HEK293 (cell line): Measurements from ENCODE around the gene FBLL1.

Experiments used
- CTCF ChIA-PET: fragments of 350-600 bp; formaldehyde crosslinking; extraction: SDS; loops from one replicate; lab custom pipeline; 2021; ENCODE audit warnings: antibody characterized with exemption; lab: Yijun Ruan, JAX
- POLR2A ChIA-PET: fragments of 300-600 bp; formaldehyde crosslinking; extraction: SDS; loops from one replicate; lab custom pipeline; 2020; ENCODE audit warnings: antibody characterized with exemption, inconsistent platforms; lab: Yijun Ruan, JAX
- H3K27ac ChIP-seq: fragments of 200-500 bp; sonication (Bioruptor generic); 2 replicates; pipeline ENCODE4 v1.5.1; 2014; ENCODE audit warnings: low read depth, low read length, control low read depth, inconsistent platforms; ENCODE audit errors: extremely low read depth
- H3K36me3 ChIP-seq, 2 experiments: fragments of 200-500 bp in 1 of 2; sonication (Bioruptor generic) in 1 of 2; 1 replicate in 1 of 2; 2 replicates in 1 of 2; pipeline ENCODE4 v1.5.1; 2014 to 2017; ENCODE audit warnings: inconsistent platforms in 2 of 2, low read length in 2 of 2; ENCODE audit not compliant: control insufficient read depth in 2 of 2, insufficient read depth in 1 of 2
- H3K4me1 ChIP-seq: fragments of 200-500 bp; sonication (Bioruptor generic); 2 replicates; pipeline ENCODE4 v1.5.1; 2014; ENCODE audit warnings: mild to moderate bottlenecking, low read length, inconsistent platforms; ENCODE audit not compliant: control insufficient read depth, insufficient read depth
- H3K4me3 ChIP-seq: 2 replicates; pipeline ENCODE4 v1.5.1; 2011; ENCODE audit warnings: low read depth, mild to moderate bottlenecking, control low read depth, low read length, moderate library complexity
- H3K9me3 ChIP-seq: fragments of 200-500 bp; sonication (Bioruptor generic); 2 replicates; pipeline ENCODE4 v1.5.1; 2014; ENCODE audit warnings: low read depth, low read length, inconsistent platforms; ENCODE audit not compliant: control insufficient read depth, insufficient read depth
- BCL11B ChIP-seq: fragments of 450-650 bp; formaldehyde crosslinking; IDR thresholded peaks from 2 replicates; pipeline ENCODE4 v1.5.1; 2016; ENCODE audit warnings: low read depth, missing biosample characterization, missing genetic modification characterization
- EGR2 ChIP-seq: fragments of 450-650 bp; formaldehyde crosslinking; IDR thresholded peaks from 2 replicates; pipeline ENCODE4 v1.5.1; 2016; ENCODE audit warnings: low read depth, missing biosample characterization, missing genetic modification characterization
- KLF17 ChIP-seq: fragments of 450-650 bp; formaldehyde crosslinking; IDR thresholded peaks from 2 replicates; pipeline ENCODE4 v1.5.1; 2016; ENCODE audit warnings: missing biosample characterization, missing genetic modification characterization
- KLF8 ChIP-seq: fragments of 450-650 bp; formaldehyde crosslinking; IDR thresholded peaks from 2 replicates; pipeline ENCODE4 v1.5.1; 2016; ENCODE audit warnings: missing biosample characterization, missing genetic modification characterization
- MZF1 ChIP-seq: fragments of 450-650 bp; formaldehyde crosslinking; IDR thresholded peaks from 2 replicates; pipeline ENCODE4 v1.5.1; 2017; ENCODE audit warnings: missing biosample characterization, missing genetic modification characterization, borderline replicate concordance
- REPIN1 ChIP-seq: fragments of 450-650 bp; formaldehyde crosslinking; IDR thresholded peaks from 2 replicates; pipeline ENCODE4 v1.5.1; 2017; ENCODE audit warnings: missing biosample characterization, missing genetic modification characterization, low read depth
- ZBTB8A ChIP-seq: fragments of 450-650 bp; formaldehyde crosslinking; IDR thresholded peaks from 2 replicates; pipeline ENCODE4 v1.5.1; 2016; ENCODE audit warnings: missing biosample characterization, missing genetic modification characterization
- ZFHX2 ChIP-seq: fragments of 450-650 bp; formaldehyde crosslinking; conservative IDR thresholded peaks from 2 replicates; pipeline ENCODE4 v1.5.1; 2016; ENCODE audit warnings: missing biosample characterization, missing genetic modification characterization
- ZFP37 ChIP-seq: fragments of 450-650 bp; formaldehyde crosslinking; IDR thresholded peaks from 2 replicates; pipeline ENCODE4 v1.5.1; 2016; ENCODE audit warnings: missing biosample characterization, missing genetic modification characterization
- ZIC2 ChIP-seq: fragments of 450-650 bp; formaldehyde crosslinking; IDR thresholded peaks from 2 replicates; pipeline ENCODE4 v1.5.1; 2016; ENCODE audit warnings: missing biosample characterization, missing genetic modification characterization
- ZNF133 ChIP-seq: fragments of 450-650 bp; formaldehyde crosslinking; IDR thresholded peaks from 2 replicates; pipeline ENCODE4 v1.5.1; 2016; ENCODE audit warnings: missing biosample characterization, missing genetic modification characterization
- ZNF2 ChIP-seq: fragments of 450-650 bp; formaldehyde crosslinking; IDR thresholded peaks from 2 replicates; pipeline ENCODE4 v1.5.1; 2016; ENCODE audit warnings: missing biosample characterization, missing genetic modification characterization
- ZNF324 ChIP-seq: fragments of 450-650 bp; formaldehyde crosslinking; IDR thresholded peaks from 2 replicates; pipeline ENCODE4 v1.5.1; 2016; ENCODE audit warnings: missing biosample characterization, missing genetic modification characterization
- ZNF341 ChIP-seq: fragments of 450-650 bp; formaldehyde crosslinking; IDR thresholded peaks from 2 replicates; pipeline ENCODE4; 2016; ENCODE audit warnings: low read depth, missing biosample characterization, missing genetic modification characterization
- ZNF350 ChIP-seq: fragments of 450-650 bp; formaldehyde crosslinking; IDR thresholded peaks from 2 replicates; pipeline ENCODE4 v1.5.0; 2017; ENCODE audit warnings: missing biosample characterization, mild to moderate bottlenecking, missing genetic modification characterization
- ZNF362 ChIP-seq: fragments of 450-650 bp; formaldehyde crosslinking; IDR thresholded peaks from 2 replicates; pipeline ENCODE4 v1.5.1; 2016; ENCODE audit warnings: missing biosample characterization, missing genetic modification characterization
- ZNF416 ChIP-seq: fragments of 450-650 bp; formaldehyde crosslinking; IDR thresholded peaks from 2 replicates; pipeline ENCODE4 v1.5.1; 2016; ENCODE audit warnings: missing biosample characterization, missing genetic modification characterization
- ZNF423 ChIP-seq: fragments of 450-650 bp; formaldehyde crosslinking; IDR thresholded peaks from 2 replicates; pipeline ENCODE4 v1.5.1; 2016; ENCODE audit warnings: missing biosample characterization, missing genetic modification characterization
- ZNF501 ChIP-seq: fragments of 450-650 bp; formaldehyde crosslinking; IDR thresholded peaks from 2 replicates; pipeline ENCODE4 v1.5.1; 2016; ENCODE audit warnings: missing biosample characterization, missing genetic modification characterization
- ZNF558 ChIP-seq: fragments of 450-650 bp; formaldehyde crosslinking; IDR thresholded peaks from 2 replicates; pipeline ENCODE4 v1.5.1; 2016; ENCODE audit warnings: missing biosample characterization, missing genetic modification characterization
- ZNF560 ChIP-seq: fragments of 450-650 bp; formaldehyde crosslinking; IDR thresholded peaks from 2 replicates; pipeline ENCODE4 v1.5.1; 2017; ENCODE audit warnings: missing biosample characterization, missing genetic modification characterization, borderline replicate concordance
- ZNF610 ChIP-seq: fragments of 450-650 bp; formaldehyde crosslinking; IDR thresholded peaks from 2 replicates; pipeline ENCODE4 v1.5.1; 2016; ENCODE audit warnings: missing biosample characterization, missing genetic modification characterization, borderline replicate concordance
- ZNF623 ChIP-seq: fragments of 450-650 bp; formaldehyde crosslinking; IDR thresholded peaks from 2 replicates; pipeline ENCODE4 v1.5.1; 2016; ENCODE audit warnings: missing biosample characterization, missing genetic modification characterization
- ZNF660 ChIP-seq: fragments of 450-650 bp; IDR thresholded peaks from 2 replicates; pipeline ENCODE4 v1.5.1; 2018; ENCODE audit warnings: missing biosample characterization, mild to moderate bottlenecking, missing genetic modification characterization
- ZNF677 ChIP-seq: fragments of 450-650 bp; IDR thresholded peaks from 2 replicates; pipeline ENCODE4 v1.5.0; 2018; ENCODE audit warnings: missing biosample characterization, mild to moderate bottlenecking, missing genetic modification characterization, moderate library complexity
- ZNF837 ChIP-seq: fragments of 450-650 bp; formaldehyde crosslinking; IDR thresholded peaks from 2 replicates; pipeline ENCODE4 v1.5.1; 2016; ENCODE audit warnings: missing biosample characterization, missing genetic modification characterization
- ZSCAN4 ChIP-seq: fragments of 450-650 bp; formaldehyde crosslinking; IDR thresholded peaks from 2 replicates; pipeline ENCODE4 v1.5.1; 2017; ENCODE audit warnings: missing biosample characterization, missing genetic modification characterization
- TF ChIP-seq, protein P1 (sequence below): fragments of 450-650 bp; formaldehyde crosslinking; IDR thresholded peaks from 2 replicates; pipeline ENCODE4 v1.5.1; 2016; ENCODE audit warnings: missing biosample characterization, missing genetic modification characterization
- TF ChIP-seq, protein P2 (sequence below): fragments of 450-650 bp; formaldehyde crosslinking; IDR thresholded peaks from 2 replicates; pipeline ENCODE4 v1.5.0; 2017; ENCODE audit warnings: missing biosample characterization, missing genetic modification characterization, borderline replicate concordance

FBLL1 gene

GRCh38 chr5:168578538-168579487, 49.7 kb downstream of the FBLL1 start, which contains the start of gene PANK3 (continued):
- TF ChIP-seq MZF1 (peak; percentile 89), ZNF501 (tag by site-specific recombination) (peak; percentile 68), ZFHX2 (peak; percentile 80), ZNF677 (0 out of 2 replicates have a peak, but pooled peaks have one; percentile 40), KLF8 (tag by site-specific recombination) (peak; percentile 55; the same call in 1 of the 2 replicates), ZNF341 (tag by site-specific recombination) (peak; percentile 32; the same call in 1 of the 2 replicates), ZNF416 (tag by site-specific recombination) (no peak), ZNF324 (peak; percentile 66; the same call in 1 of the 2 replicates), ZFP37 (0 out of 2 replicates have a peak, but pooled peaks have one; percentile 28), KLF17 (tag by site-specific recombination) (peak; percentile 64; the same call in 1 of the 2 replicates), ZBTB8A (peak; percentile 76), REPIN1 (tag by site-specific recombination) (no peak)
- TF ChIP-seq, protein P1, sequence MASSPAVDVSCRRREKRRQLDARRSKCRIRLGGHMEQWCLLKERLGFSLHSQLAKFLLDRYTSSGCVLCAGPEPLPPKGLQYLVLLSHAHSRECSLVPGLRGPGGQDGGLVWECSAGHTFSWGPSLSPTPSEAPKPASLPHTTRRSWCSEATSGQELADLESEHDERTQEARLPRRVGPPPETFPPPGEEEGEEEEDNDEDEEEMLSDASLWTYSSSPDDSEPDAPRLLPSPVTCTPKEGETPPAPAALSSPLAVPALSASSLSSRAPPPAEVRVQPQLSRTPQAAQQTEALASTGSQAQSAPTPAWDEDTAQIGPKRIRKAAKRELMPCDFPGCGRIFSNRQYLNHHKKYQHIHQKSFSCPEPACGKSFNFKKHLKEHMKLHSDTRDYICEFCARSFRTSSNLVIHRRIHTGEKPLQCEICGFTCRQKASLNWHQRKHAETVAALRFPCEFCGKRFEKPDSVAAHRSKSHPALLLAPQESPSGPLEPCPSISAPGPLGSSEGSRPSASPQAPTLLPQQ (tag by site-specific recombination) = peak; percentile 37; the same call in 1 of the 2 replicates

DNA sequence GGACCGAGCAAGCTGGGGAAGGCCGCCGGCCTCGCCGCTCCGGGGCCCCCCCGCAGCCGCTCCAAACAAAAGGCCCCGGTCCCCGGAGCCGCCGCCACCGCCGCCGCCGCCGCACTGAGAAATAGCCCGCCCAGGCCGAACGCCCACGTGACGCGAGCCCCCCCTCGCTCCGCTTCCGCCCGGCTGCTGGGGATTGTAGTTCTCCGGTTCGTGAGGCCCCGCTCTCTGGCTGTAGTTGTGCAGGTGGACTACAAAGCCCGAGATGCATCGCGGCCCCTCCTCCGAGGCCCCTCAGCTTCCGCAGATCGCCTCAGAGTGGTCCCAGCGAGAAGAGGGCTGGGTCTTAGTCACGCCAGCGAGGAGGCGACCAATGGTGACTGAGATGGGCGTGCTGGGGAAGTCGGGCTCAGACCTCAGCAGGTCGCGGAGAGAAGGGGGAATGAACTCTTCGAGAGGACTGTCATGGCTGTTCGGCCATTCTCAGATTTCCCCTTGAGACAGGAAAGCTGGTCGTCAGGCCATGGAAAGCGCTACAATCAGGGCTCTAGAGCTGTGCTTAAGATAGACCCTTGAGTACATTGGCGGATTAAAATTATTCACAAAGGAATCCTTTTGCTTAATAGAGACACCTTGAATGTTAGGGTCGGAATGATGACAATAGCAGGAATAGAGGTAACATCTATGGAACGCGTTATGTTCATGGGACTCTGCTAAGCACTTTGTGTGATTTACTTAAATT, 50.6 kb downstream of the FBLL1 start:
- CTCF ChIA-PET = no interaction called here
- H3K9me3 ChIP-seq = no peaks in the 10 kb centered on the region
- H3K4me3 ChIP-seq = peak overlapping the region; percentile 66
- peak overlapping the region; percentile 96 for H3K27ac ChIP-seq
- peaks cover 6 to 8% of the 10 kb centered on the region in 2 experiments; a peak in 2 of 3 replicates for H3K36me3 ChIP-seq
- POLR2A ChIA-PET = interaction anchor here (0.6 to 1.2 kb wide), 8 partner anchors 9 to 288 kb away, joined by 3 to 4 read pairs (median 4); partner anchors contain the start of gene WWC1
- peaks cover 10% of the 10 kb centered on the region for H3K4me1 ChIP-seq
- TF ChIP-seq ZNF560 (tag by site-specific recombination) (no peak), ZIC2 (peak; percentile 43; the same call in 1 of the 2 replicates), ZNF362 (tag by site-specific recombination) (no peak), ZNF2 (no peak), BCL11B (tag by site-specific recombination) (no peak), ZNF623 (tag by site-specific recombination) (no peak), ZNF558 (tag by site-specific recombination) (no peak), ZNF133 (tag by site-specific recombination) (no peak), ZNF660 (tag by site-specific recombination) (0 out of 2 replicates have a peak, but pooled peaks have one; percentile 7), ZNF350 (tag by site-specific recombination) (no peak), ZNF837 (tag by site-specific recombination) (no peak), ZNF423 (tag by site-specific recombination) (no peak), ZSCAN4 (no peak), ZNF610 (tag by site-specific recombination) (no peak), EGR2 (tag by site-specific recombination) (0 out of 2 replicates have a peak, but pooled peaks have one; percentile 19)
- TF ChIP-seq, protein P2, sequence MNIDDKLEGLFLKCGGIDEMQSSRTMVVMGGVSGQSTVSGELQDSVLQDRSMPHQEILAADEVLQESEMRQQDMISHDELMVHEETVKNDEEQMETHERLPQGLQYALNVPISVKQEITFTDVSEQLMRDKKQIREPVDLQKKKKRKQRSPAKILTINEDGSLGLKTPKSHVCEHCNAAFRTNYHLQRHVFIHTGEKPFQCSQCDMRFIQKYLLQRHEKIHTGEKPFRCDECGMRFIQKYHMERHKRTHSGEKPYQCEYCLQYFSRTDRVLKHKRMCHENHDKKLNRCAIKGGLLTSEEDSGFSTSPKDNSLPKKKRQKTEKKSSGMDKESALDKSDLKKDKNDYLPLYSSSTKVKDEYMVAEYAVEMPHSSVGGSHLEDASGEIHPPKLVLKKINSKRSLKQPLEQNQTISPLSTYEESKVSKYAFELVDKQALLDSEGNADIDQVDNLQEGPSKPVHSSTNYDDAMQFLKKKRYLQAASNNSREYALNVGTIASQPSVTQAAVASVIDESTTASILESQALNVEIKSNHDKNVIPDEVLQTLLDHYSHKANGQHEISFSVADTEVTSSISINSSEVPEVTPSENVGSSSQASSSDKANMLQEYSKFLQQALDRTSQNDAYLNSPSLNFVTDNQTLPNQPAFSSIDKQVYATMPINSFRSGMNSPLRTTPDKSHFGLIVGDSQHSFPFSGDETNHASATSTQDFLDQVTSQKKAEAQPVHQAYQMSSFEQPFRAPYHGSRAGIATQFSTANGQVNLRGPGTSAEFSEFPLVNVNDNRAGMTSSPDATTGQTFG (tag by site-specific recombination) = no peak
